Measurements from ENCODE around the gene EML4.

EML4 gene

GRCh38 chr2:42312106-42312505, 143.0 kb downstream of the EML4 start:
- H3K27ac ChIP-seq (ENCODE audit: low read depth, low read length): no peak overlapping the region
- no peaks in the 10 kb centered on the region for H3K27me3 ChIP-seq (ENCODE audit: control insufficient read depth, insufficient read depth, low read length)
- no peaks in the 10 kb centered on the region for H3K9me3 ChIP-seq (ENCODE audit: control insufficient read depth, insufficient read depth, low read length)
- no peak overlapping the region for H3K4me3 ChIP-seq (ENCODE audit: low read depth, low read length)
- no peaks in the 10 kb centered on the region for H3K4me1 ChIP-seq (ENCODE audit: control insufficient read depth, insufficient read depth, low read length)
- H3K9ac ChIP-seq (ENCODE audit: low read depth, low read length): no peak overlapping the region
- H3K36me3 ChIP-seq (ENCODE audit: control insufficient read depth, insufficient read depth, low read length): peaks cover 15% of the 10 kb centered on the region

GRCh38 chr2:42314892-42315468, 145.8 kb downstream of the EML4 start:
- no peak overlapping the region for H3K9ac ChIP-seq (ENCODE audit: low read depth, low read length)
- H3K36me3 ChIP-seq (ENCODE audit: control insufficient read depth, insufficient read depth, low read length): peaks cover 37% of the 10 kb centered on the region
- H3K9me3 ChIP-seq (ENCODE audit: control insufficient read depth, insufficient read depth, low read length): no peaks in the 10 kb centered on the region
- H3K4me3 ChIP-seq (ENCODE audit: low read depth, low read length): no peak overlapping the region
- H3K27me3 ChIP-seq (ENCODE audit: control insufficient read depth, insufficient read depth, low read length): no peaks in the 10 kb centered on the region
- H3K27ac ChIP-seq (ENCODE audit: low read depth, low read length): no peak overlapping the region
- H3K4me1 ChIP-seq (ENCODE audit: control insufficient read depth, insufficient read depth, low read length): no peaks in the 10 kb centered on the region

GRCh38 chr2:42315844-42316470, 146.8 kb downstream of the EML4 start:
- H3K4me1 ChIP-seq (ENCODE audit: control insufficient read depth, insufficient read depth, low read length): no peaks in the 10 kb centered on the region
- H3K9ac ChIP-seq (ENCODE audit: low read depth, low read length): no peak overlapping the region
- no peak overlapping the region for H3K4me3 ChIP-seq (ENCODE audit: low read depth, low read length)
- no peaks in the 10 kb centered on the region for H3K27me3 ChIP-seq (ENCODE audit: control insufficient read depth, insufficient read depth, low read length)
- H3K9me3 ChIP-seq (ENCODE audit: control insufficient read depth, insufficient read depth, low read length): no peaks in the 10 kb centered on the region
- peaks cover 45% of the 10 kb centered on the region for H3K36me3 ChIP-seq (ENCODE audit: control insufficient read depth, insufficient read depth, low read length)
- H3K27ac ChIP-seq (ENCODE audit: low read depth, low read length): no peak overlapping the region

- Histone ChIP-seq H3K9ac (ENCODE audit: low read depth, low read length) (no peak overlapping the region), H3K27me3 (ENCODE audit: control insufficient read depth, insufficient read depth, low read length) (no peaks in the 10 kb centered on the region), H3K4me1 (ENCODE audit: control insufficient read depth, insufficient read depth, low read length) (no peaks in the 10 kb centered on the region), H3K27ac (ENCODE audit: low read depth, low read length) (no peak overlapping the region), H3K9me3 (ENCODE audit: control insufficient read depth, insufficient read depth, low read length) (no peaks in the 10 kb centered on the region), H3K4me3 (ENCODE audit: low read depth, low read length) (no peak overlapping the region), H3K36me3 (ENCODE audit: control insufficient read depth, insufficient read depth, low read length) (peaks cover 45% of the 10 kb centered on the region)
Observed at GRCh38 chr2:42316910-42317309, 147.8 kb downstream of the EML4 start.

GRCh38 chr2:42317486-42317885, 148.3 kb downstream of the EML4 start:
- no peaks in the 10 kb centered on the region for H3K27me3 ChIP-seq (ENCODE audit: control insufficient read depth, insufficient read depth, low read length)
- peaks cover 45% of the 10 kb centered on the region for H3K36me3 ChIP-seq (ENCODE audit: control insufficient read depth, insufficient read depth, low read length)
- no peak overlapping the region for H3K9ac ChIP-seq (ENCODE audit: low read depth, low read length)
- no peak overlapping the region for H3K4me3 ChIP-seq (ENCODE audit: low read depth, low read length)
- H3K9me3 ChIP-seq (ENCODE audit: control insufficient read depth, insufficient read depth, low read length): no peaks in the 10 kb centered on the region
- H3K27ac ChIP-seq (ENCODE audit: low read depth, low read length): no peak overlapping the region
- no peaks in the 10 kb centered on the region for H3K4me1 ChIP-seq (ENCODE audit: control insufficient read depth, insufficient read depth, low read length)

- Histone ChIP-seq H3K27me3 (ENCODE audit: control insufficient read depth, insufficient read depth, low read length) (no peaks in the 10 kb centered on the region), H3K9me3 (ENCODE audit: control insufficient read depth, insufficient read depth, low read length) (no peaks in the 10 kb centered on the region), H3K4me1 (ENCODE audit: control insufficient read depth, insufficient read depth, low read length) (no peaks in the 10 kb centered on the region), H3K4me3 (ENCODE audit: low read depth, low read length) (no peak overlapping the region), H3K36me3 (ENCODE audit: control insufficient read depth, insufficient read depth, low read length) (peaks cover 45% of the 10 kb centered on the region), H3K9ac (ENCODE audit: low read depth, low read length) (no peak overlapping the region), H3K27ac (ENCODE audit: low read depth, low read length) (no peak overlapping the region)
Observed at GRCh38 chr2:42317945-42318344, 148.8 kb downstream of the EML4 start.

- H3K4me3 ChIP-seq (ENCODE audit: low read depth, low read length): no peak overlapping the region
- no peak overlapping the region for H3K9ac ChIP-seq (ENCODE audit: low read depth, low read length)
- no peaks in the 10 kb centered on the region for H3K27me3 ChIP-seq (ENCODE audit: control insufficient read depth, insufficient read depth, low read length)
- H3K27ac ChIP-seq (ENCODE audit: low read depth, low read length): no peak overlapping the region
- H3K9me3 ChIP-seq (ENCODE audit: control insufficient read depth, insufficient read depth, low read length): no peaks in the 10 kb centered on the region
- H3K4me1 ChIP-seq (ENCODE audit: control insufficient read depth, insufficient read depth, low read length): no peaks in the 10 kb centered on the region
- H3K36me3 ChIP-seq (ENCODE audit: control insufficient read depth, insufficient read depth, low read length): peaks cover 45% of the 10 kb centered on the region
Observed at GRCh38 chr2:42319265-42319664, 150.1 kb downstream of the EML4 start.

GRCh38 chr2:42321452-42322064, 152.4 kb downstream of the EML4 start:
- no peak overlapping the region for H3K27ac ChIP-seq (ENCODE audit: low read depth, low read length)
- no peaks in the 10 kb centered on the region for H3K4me1 ChIP-seq (ENCODE audit: control insufficient read depth, insufficient read depth, low read length)
- no peak overlapping the region for H3K4me3 ChIP-seq (ENCODE audit: low read depth, low read length)
- H3K36me3 ChIP-seq (ENCODE audit: control insufficient read depth, insufficient read depth, low read length): peaks cover 49% of the 10 kb centered on the region
- H3K27me3 ChIP-seq (ENCODE audit: control insufficient read depth, insufficient read depth, low read length): no peaks in the 10 kb centered on the region
- H3K9me3 ChIP-seq (ENCODE audit: control insufficient read depth, insufficient read depth, low read length): no peaks in the 10 kb centered on the region
- no peak overlapping the region for H3K9ac ChIP-seq (ENCODE audit: low read depth, low read length)

- no peaks in the 10 kb centered on the region for H3K4me1 ChIP-seq (ENCODE audit: control insufficient read depth, insufficient read depth, low read length)
- no peak overlapping the region for H3K9ac ChIP-seq (ENCODE audit: low read depth, low read length)
- no peak overlapping the region for H3K27ac ChIP-seq (ENCODE audit: low read depth, low read length)
- H3K4me3 ChIP-seq (ENCODE audit: low read depth, low read length): no peak overlapping the region
- H3K36me3 ChIP-seq (ENCODE audit: control insufficient read depth, insufficient read depth, low read length): peaks cover 41% of the 10 kb centered on the region
- H3K9me3 ChIP-seq (ENCODE audit: control insufficient read depth, insufficient read depth, low read length): no peaks in the 10 kb centered on the region
- no peaks in the 10 kb centered on the region for H3K27me3 ChIP-seq (ENCODE audit: control insufficient read depth, insufficient read depth, low read length)
Observed at GRCh38 chr2:42324244-42324643, 155.1 kb downstream of the EML4 start.

GRCh38 chr2:42324949-42325348, 155.8 kb downstream of the EML4 start:
- H3K9me3 ChIP-seq (ENCODE audit: control insufficient read depth, insufficient read depth, low read length): no peaks in the 10 kb centered on the region
- no peaks in the 10 kb centered on the region for H3K27me3 ChIP-seq (ENCODE audit: control insufficient read depth, insufficient read depth, low read length)
- H3K27ac ChIP-seq (ENCODE audit: low read depth, low read length): no peak overlapping the region
- peaks cover 42% of the 10 kb centered on the region for H3K36me3 ChIP-seq (ENCODE audit: control insufficient read depth, insufficient read depth, low read length)
- no peak overlapping the region for H3K4me3 ChIP-seq (ENCODE audit: low read depth, low read length)
- no peak overlapping the region for H3K9ac ChIP-seq (ENCODE audit: low read depth, low read length)
- H3K4me1 ChIP-seq (ENCODE audit: control insufficient read depth, insufficient read depth, low read length): no peaks in the 10 kb centered on the region

GRCh38 chr2:42325609-42326008, 156.5 kb downstream of the EML4 start:
- Histone ChIP-seq H3K4me3 (ENCODE audit: low read depth, low read length) (no peak overlapping the region), H3K9me3 (ENCODE audit: control insufficient read depth, insufficient read depth, low read length) (no peaks in the 10 kb centered on the region), H3K27ac (ENCODE audit: low read depth, low read length) (no peak overlapping the region), H3K36me3 (ENCODE audit: control insufficient read depth, insufficient read depth, low read length) (peaks cover 42% of the 10 kb centered on the region), H3K4me1 (ENCODE audit: control insufficient read depth, insufficient read depth, low read length) (no peaks in the 10 kb centered on the region), H3K27me3 (ENCODE audit: control insufficient read depth, insufficient read depth, low read length) (no peaks in the 10 kb centered on the region), H3K9ac (ENCODE audit: low read depth, low read length) (no peak overlapping the region)

Measured in HUES48 (cell line).